Testis (tissue), 3 donors: ENCODE measurements around the gene SNTG2. TPM values are rescaled to one million over a fixed set of nuclear protein-coding genes. Genes with fewer than 3 reads are reported as not detected.

ENCODE experiments used
- DNase-seq: peaks from one replicate; pipeline ENCODE4 v3.0.0-alpha.2; 2019
- H3K27ac ChIP-seq, 2 donors: fragments of 200-600 bp; sonication (generic); one replicate each; pipeline ENCODE4 v1.5.1; 2019
- H3K27me3 ChIP-seq: fragments of 200-600 bp; sonication (generic); one replicate; pipeline ENCODE4 v1.5.1; 2019
- H3K36me3 ChIP-seq: fragments of 200-600 bp; sonication (generic); one replicate; pipeline ENCODE4 v1.5.1; 2017; ENCODE audit warnings: low read depth; ENCODE audit errors: missing control alignments
- H3K4me1 ChIP-seq: fragments of 200-600 bp; sonication (generic); one replicate; pipeline ENCODE4 v1.5.1; 2019
- H3K4me3 ChIP-seq, 2 donors: fragments of 200-600 bp; sonication (generic); one replicate each; pipeline ENCODE4 v1.5.1; 2017 to 2019
- H3K9me3 ChIP-seq: fragments of 200-600 bp; sonication (generic); one replicate; pipeline ENCODE4 v1.5.1; 2017
- POLR2A ChIP-seq: fragments of 450-650 bp; IDR thresholded peaks from one replicate; pipeline ENCODE4 v1.6.1; 2017; ENCODE audit warnings: antibody characterized with exemption, mild to moderate bottlenecking, moderate library complexity
- WGBS, 2 donors: methylation state at CpG; one replicate each; pipeline ENCODE4 v1.1.5; 2018; 5-methylcytosine and 5-hydroxymethylcytosine counted together
- intact Hi-C: fragments of 100-400 bp; cut with DNase I; formaldehyde crosslinking; loops from one replicate; pipeline ENCODE4 v1.15.1; 2023; ENCODE audit warnings: low total_unique reads
- polyA plus RNA-seq: library from polyadenylated mRNA; stranded (reverse); fragments of 350-450 nt; fragmentation: Illumina TruSeq; extraction: RNeasy Lipid Tissue Mini Kit (QIAGEN cat#74804); gene quantifications from one replicate; pipeline ENCODE4 v1.2.3, GENCODE V29; 2014; ENCODE audit warnings: low read depth, low replicate concordance; ENCODE audit not compliant: insufficient read depth
- total RNA-seq, 2 donors: library from RNA; depleted of rRNA; stranded (reverse); fragments of >200 nt; gene quantifications; one replicate each; pipeline ENCODE4 v1.2.3, GENCODE V29; 2016
- TF ChIP-seq, protein P1 (sequence below), 3 experiments: fragments of 450-650 bp in 2 of 3; fragments of 200-600 bp in 1 of 3; sonication (generic) in 1 of 3; IDR thresholded peaks; one replicate each; pipeline ENCODE4 v1.5.1; 2016 to 2019; ENCODE audit warnings: antibody characterized with exemption in 3 of 3, mild to moderate bottlenecking in 2 of 3, moderate library complexity in 1 of 3

SNTG2 gene
- total and polyA plus RNA-seq, 3 donors from 2014 or later, result 8.7 to 10.2 (median 9.1) TPM

DNA sequence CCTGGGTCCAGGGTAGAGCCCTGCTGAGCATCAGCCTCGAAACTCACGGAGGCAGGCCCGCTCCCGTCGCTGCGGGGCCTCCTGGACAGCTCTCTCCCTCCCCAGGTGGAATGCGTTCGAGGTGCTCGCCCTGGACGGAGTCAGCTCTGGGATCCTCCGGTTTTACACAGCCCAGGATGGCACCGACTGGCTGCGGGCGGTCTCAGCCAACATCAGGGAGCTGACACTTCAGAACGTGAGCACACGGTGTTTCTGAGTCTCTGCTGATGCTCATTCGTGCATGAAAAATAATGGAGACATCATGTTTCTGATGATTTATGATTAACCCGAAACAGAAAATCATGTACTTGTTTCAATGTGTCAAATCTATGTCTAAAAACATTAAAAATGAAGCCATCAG, 287.1 kb downstream of the SNTG2 start:
- Histone ChIP-seq H3K9me3 (no peaks in the 10 kb centered on the region), H3K27ac (no peak overlapping the region), H3K4me1 (no peaks in the 10 kb centered on the region), H3K4me3 (no peak overlapping the region), H3K36me3 (no peaks in the 10 kb centered on the region), H3K27me3 (no peaks in the 10 kb centered on the region)
- intact Hi-C loops, result no loop called here
- no peak for DNase-seq
- TF ChIP-seq POLR2A, result no peak
- TF ChIP-seq, protein P1, sequence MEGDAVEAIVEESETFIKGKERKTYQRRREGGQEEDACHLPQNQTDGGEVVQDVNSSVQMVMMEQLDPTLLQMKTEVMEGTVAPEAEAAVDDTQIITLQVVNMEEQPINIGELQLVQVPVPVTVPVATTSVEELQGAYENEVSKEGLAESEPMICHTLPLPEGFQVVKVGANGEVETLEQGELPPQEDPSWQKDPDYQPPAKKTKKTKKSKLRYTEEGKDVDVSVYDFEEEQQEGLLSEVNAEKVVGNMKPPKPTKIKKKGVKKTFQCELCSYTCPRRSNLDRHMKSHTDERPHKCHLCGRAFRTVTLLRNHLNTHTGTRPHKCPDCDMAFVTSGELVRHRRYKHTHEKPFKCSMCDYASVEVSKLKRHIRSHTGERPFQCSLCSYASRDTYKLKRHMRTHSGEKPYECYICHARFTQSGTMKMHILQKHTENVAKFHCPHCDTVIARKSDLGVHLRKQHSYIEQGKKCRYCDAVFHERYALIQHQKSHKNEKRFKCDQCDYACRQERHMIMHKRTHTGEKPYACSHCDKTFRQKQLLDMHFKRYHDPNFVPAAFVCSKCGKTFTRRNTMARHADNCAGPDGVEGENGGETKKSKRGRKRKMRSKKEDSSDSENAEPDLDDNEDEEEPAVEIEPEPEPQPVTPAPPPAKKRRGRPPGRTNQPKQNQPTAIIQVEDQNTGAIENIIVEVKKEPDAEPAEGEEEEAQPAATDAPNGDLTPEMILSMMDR (IDR thresholded peaks at IDR 0.05), result no peak
- WGBS, 2 donors, result 82 to 86% methylated on average over 7 to 18 of the region's 18 CpGs

GRCh38 chr2:1238598-1239138, 288.0 kb downstream of the SNTG2 start:
- no peak overlapping the region for H3K27ac ChIP-seq
- TF ChIP-seq, protein P1 (IDR thresholded peaks at IDR 0.05), result no peak
- TF ChIP-seq POLR2A, result no peak

DNA sequence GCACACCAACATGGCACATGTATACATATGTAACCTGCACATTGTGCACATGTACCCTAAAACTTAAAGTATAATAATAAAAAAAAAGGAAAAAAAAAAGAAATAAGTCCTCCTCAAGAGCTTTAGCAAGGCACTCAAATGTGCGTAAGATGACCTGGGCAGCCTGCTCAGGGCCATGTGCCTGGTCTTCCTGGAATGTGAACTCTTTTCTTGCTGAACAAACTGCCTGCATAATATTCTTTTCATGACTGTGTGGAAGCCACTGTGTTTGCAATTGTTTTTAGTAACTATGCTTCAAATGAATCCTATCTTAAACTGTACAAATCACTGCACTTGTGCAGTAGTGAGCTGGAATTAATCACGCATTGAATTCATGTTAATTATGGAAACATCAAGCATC, 294.5 kb downstream of the SNTG2 start:
- DNase-seq, result no peak
- 84 to 93% methylated on average over 2 of the region's 2 CpGs for WGBS, 2 donors
- Histone ChIP-seq H3K4me3 (no peak overlapping the region), H3K36me3 (no peaks in the 10 kb centered on the region), H3K27me3 (no peaks in the 10 kb centered on the region), H3K4me1 (no peaks in the 10 kb centered on the region), H3K27ac (no peak overlapping the region), H3K9me3 (no peaks in the 10 kb centered on the region)
- no peak for TF ChIP-seq POLR2A
- TF ChIP-seq, protein P1 (IDR thresholded peaks at IDR 0.05), result no peak
- intact Hi-C loops, result no loop called here

More at GRCh38 chr2:1238598-1239138, 288.0 kb downstream of the SNTG2 start:
- Histone ChIP-seq H3K9me3 (no peaks in the 10 kb centered on the region), H3K36me3 (no peaks in the 10 kb centered on the region), H3K4me3 (no peak overlapping the region), H3K27me3 (no peaks in the 10 kb centered on the region), H3K4me1 (no peaks in the 10 kb centered on the region)
- DNase-seq, result no peak
- intact Hi-C loops, result no loop called here
- WGBS, 2 donors, result 92 to 94% methylated on average over 10 to 14 of the region's 14 CpGs

GRCh38 chr2:1246239-1246638, 295.6 kb downstream of the SNTG2 start:
- 89 to 90% methylated on average over 9 of the region's 9 CpGs for WGBS, 2 donors
- Histone ChIP-seq H3K36me3 (no peaks in the 10 kb centered on the region), H3K9me3 (no peaks in the 10 kb centered on the region), H3K27me3 (no peaks in the 10 kb centered on the region), H3K27ac (no peak overlapping the region), H3K4me3 (no peak overlapping the region), H3K4me1 (no peaks in the 10 kb centered on the region)
- no peak for TF ChIP-seq POLR2A
- TF ChIP-seq, protein P1 (IDR thresholded peaks at IDR 0.05), result no peak
- no peak for DNase-seq
- intact Hi-C loops, result no loop called here

GRCh38 chr2:1246991-1247390, 296.3 kb downstream of the SNTG2 start:
- 68 to 72% methylated on average over 3 of the region's 3 CpGs for WGBS, 2 donors
- no peaks in the 10 kb centered on the region for H3K36me3 ChIP-seq
- no peak overlapping the region for H3K27ac ChIP-seq
- intact Hi-C loops, result no loop called here
- no peak for DNase-seq
- H3K4me1 ChIP-seq, result no peaks in the 10 kb centered on the region
- no peak for TF ChIP-seq POLR2A
- TF ChIP-seq, protein P1 (IDR thresholded peaks at IDR 0.05), result no peak
- no peak overlapping the region for H3K4me3 ChIP-seq
- H3K9me3 ChIP-seq, result no peaks in the 10 kb centered on the region
- no peaks in the 10 kb centered on the region for H3K27me3 ChIP-seq
